ENCODE measurements around the gene GCSH. TPM values are rescaled to one million over a fixed set of nuclear protein-coding genes. Genes with fewer than 3 reads are reported as not detected.

The GCSH gene
- total and polyA plus RNA-seq, 2 of the 13 experiments (the other 11 are each of a cell fraction or from before 2014, with no cell fraction given): 35.9 to 103 TPM

GRCh38 chr16:81095953-81096714, at the start of gene GCSH (continued):
- TF ChIP-seq ZBTB26 (CRISPR knock-in tag; IDR thresholded peaks at IDR 0.05; ENCODE audit: borderline replicate concordance) (no peak; the same call in 1 of the 2 replicates), ZNF329 (CRISPR knock-in tag; IDR thresholded peaks at IDR 0.05; ENCODE audit: low read depth) (no peak; the same call in 1 of the 2 replicates), ZBTB1 (CRISPR knock-in tag; IDR thresholded peaks at IDR 0.05; ENCODE audit: borderline replicate concordance) (no peak; the same call in 1 of the 2 replicates), RFXANK (CRISPR knock-in tag; IDR thresholded peaks at IDR 0.05) (no peak; the same call in 1 of the 2 replicates), ZNF841 (CRISPR knock-in tag; IDR thresholded peaks at IDR 0.05; ENCODE audit: borderline replicate concordance) (0 out of 2 replicates have a peak, but pooled peaks have one; percentile 87), PRDM4 (CRISPR knock-in tag; IDR thresholded peaks at IDR 0.05; ENCODE audit: borderline replicate concordance) (no peak), ZNF749 (CRISPR knock-in tag; IDR thresholded peaks at IDR 0.05; ENCODE audit: borderline replicate concordance) (peak; percentile 98), ZFP90 (CRISPR knock-in tag; IDR thresholded peaks at IDR 0.05; ENCODE audit: borderline replicate concordance) (peak; percentile 74; the same call in 1 of the 2 replicates), MNT (IDR thresholded peaks at IDR 0.05) (peak; percentile 70), MTA1 (CRISPR knock-in tag; IDR thresholded peaks at IDR 0.05; ENCODE audit: borderline replicate concordance) (peak; percentile 63; the same call in 1 of the 2 replicates), TARDBP (CRISPR knock-in tag; IDR thresholded peaks at IDR 0.05) (peak; percentile 53), SMYD3 (CRISPR knock-in tag; IDR thresholded peaks at IDR 0.05) (no peak), ELK4 (CRISPR knock-in tag; IDR thresholded peaks at IDR 0.05; ENCODE audit: borderline replicate concordance) (no peak), ZFYVE20 (CRISPR knock-in tag; IDR thresholded peaks at IDR 0.05; ENCODE audit: borderline replicate concordance, low read depth) (0 out of 2 replicates have a peak, but pooled peaks have one; percentile 76), YEATS4 (CRISPR knock-in tag; IDR thresholded peaks at IDR 0.05; ENCODE audit: borderline replicate concordance) (peak; percentile 97), SKIL (CRISPR knock-in tag; IDR thresholded peaks at IDR 0.05; ENCODE audit: borderline replicate concordance) (no peak; the same call in 1 of the 2 replicates), ZGPAT (CRISPR knock-in tag; IDR thresholded peaks at IDR 0.05) (peak; percentile 53)
